Loucy (cell line): ENCODE data around the gene HOXD12.

Experiments used
- CTCF ChIP-seq: fragments of 200-600 bp; sonication (generic); conservative IDR thresholded peaks from 2 replicates; pipeline ENCODE4 v1.5.1; 2014; ENCODE audit warnings: mild to moderate bottlenecking, antibody characterized with exemption, low read length
- EZH2phosphoT487 ChIP-seq: fragments of 200-600 bp; IDR thresholded peaks from 2 replicates; pipeline ENCODE4 v1.6.1; 2018; ENCODE audit warnings: antibody characterized with exemption, mild to moderate bottlenecking, moderate library complexity, borderline replicate concordance

GRCh38 chr2:176148751-176149421 lies 49.3 kb downstream of the HOXD12 start:
- no peak for TF ChIP-seq CTCF
- no peak for TF ChIP-seq EZH2phosphoT487
